Endodermal cell (in vitro differentiated cells): ENCODE data around the gene CUL7. TPM values are rescaled to one million over a fixed set of nuclear protein-coding genes. Genes with fewer than 3 reads are reported as not detected.

Source experiments
- DNase-seq: peaks from one replicate; pipeline ENCODE4 v3.0.0-alpha.2; 2017
- H3K27ac ChIP-seq: 2 replicates; pipeline ENCODE4 v1.5.1; 2013; ENCODE audit warnings: mild to moderate bottlenecking, low read depth, low read length, moderate library complexity
- H3K27me3 ChIP-seq: 2 replicates; pipeline ENCODE4 v1.6.1; 2013; ENCODE audit warnings: mild to moderate bottlenecking, low read length, moderate library complexity; ENCODE audit not compliant: insufficient read depth, control insufficient read depth, poor library complexity, severe bottlenecking
- H3K36me3 ChIP-seq: 2 replicates; pipeline ENCODE4 v1.7.0; 2013; ENCODE audit warnings: mild to moderate bottlenecking, low read length, moderate library complexity; ENCODE audit not compliant: control insufficient read depth, insufficient read depth
- H3K4me1 ChIP-seq: one replicate; pipeline ENCODE4 v1.7.0; 2013; ENCODE audit warnings: low read length; ENCODE audit not compliant: control insufficient read depth, insufficient read depth
- H3K4me3 ChIP-seq: 2 replicates; pipeline ENCODE4 v1.5.1; 2013; ENCODE audit warnings: mild to moderate bottlenecking, low read length, moderate library complexity
- H3K9ac ChIP-seq: 2 replicates; pipeline ENCODE4 v1.6.1; 2013; ENCODE audit warnings: mild to moderate bottlenecking, low read length, moderate library complexity; ENCODE audit not compliant: poor library complexity, severe bottlenecking; ENCODE audit errors: extremely low read depth
- H3K9me3 ChIP-seq: 2 replicates; pipeline ENCODE4 v1.6.1; 2013; ENCODE audit warnings: mild to moderate bottlenecking, low read length, moderate library complexity; ENCODE audit not compliant: control insufficient read depth
- H3K27ac Mint-ChIP-seq: 2 replicates; pipeline ENCODE4 v1.8.0; 2020; ENCODE audit warnings: mixed read lengths
- H3K27me3 Mint-ChIP-seq: 2 replicates; pipeline ENCODE4 v1.8.0; 2021; ENCODE audit warnings: mild to moderate bottlenecking, mixed read lengths; ENCODE audit not compliant: insufficient read depth
- H3K36me3 Mint-ChIP-seq: 2 replicates; pipeline ENCODE4 v1.8.0; 2020; ENCODE audit warnings: low read depth, mixed read lengths
- H3K4me1 Mint-ChIP-seq: 2 replicates; pipeline ENCODE4 v1.8.0; 2020; ENCODE audit warnings: mixed read lengths
- H3K4me3 Mint-ChIP-seq: 2 replicates; pipeline ENCODE4 v1.8.0; 2020; ENCODE audit warnings: mild to moderate bottlenecking, moderate library complexity, mixed read lengths
- H3K9me3 Mint-ChIP-seq: 2 replicates; pipeline ENCODE4 v1.8.0; 2020; ENCODE audit warnings: mild to moderate bottlenecking, mixed read lengths
- CTCF ChIP-seq: fragments of 200-600 bp; sonication (generic); conservative IDR thresholded peaks from 2 replicates; pipeline ENCODE4 v1.5.0; 2021; ENCODE audit warnings: antibody characterized with exemption, mild to moderate bottlenecking
- WGBS, 2 experiments: methylation state at CpG; one replicate each; pipeline versions ENCODE4 v1.1.5 to v1.1.7; 2013; ENCODE audit warnings: missing lambda C conversion rate in 2 of 2, mixed read lengths in 1 of 2; ENCODE audit not compliant: insufficient coverage in 1 of 2, insufficient read length in 1 of 2; 5-methylcytosine and 5-hydroxymethylcytosine counted together
- total RNA-seq, 2 donors: library from RNA; stranded (reverse); fragmentation: NEBNext Ultra II Directional in 1 of 2; extraction: Animal tissue kit (Norgen Biotek cat#: 25700) in 1 of 2; gene quantifications; 2 replicates in 1 of 2; 3 replicates in 1 of 2; pipeline ENCODE4 v1.2.1, GENCODE V29; 2021

CUL7 gene
- total RNA-seq, 2 donors from 2014 or later: 39.0 to 51.7 TPM

DNA sequence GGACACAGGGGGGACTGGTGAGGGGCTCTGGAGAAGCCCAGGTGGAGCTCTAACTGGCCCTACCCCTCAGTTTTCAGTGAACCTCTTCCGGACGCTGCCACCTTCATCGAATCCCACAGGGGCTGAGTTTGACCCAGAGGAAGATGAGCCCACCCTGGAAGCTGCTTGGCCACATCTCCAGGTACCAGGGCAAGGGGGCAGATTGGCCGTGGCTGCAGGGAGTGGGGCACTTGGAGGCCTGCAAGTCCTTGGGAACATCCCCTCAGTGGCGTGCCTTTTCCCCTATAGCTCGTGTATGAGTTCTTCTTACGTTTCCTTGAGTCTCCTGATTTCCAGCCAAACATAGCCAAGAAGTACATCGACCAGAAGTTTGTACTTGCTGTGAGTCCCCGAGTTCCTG is 46.5 kb downstream of the CUL7 start:
- no peaks in the 10 kb centered on the region for H3K4me1 Mint-ChIP-seq
- DNase-seq: no peak
- no peak overlapping the region for H3K4me3 ChIP-seq
- TF ChIP-seq CTCF: no peak
- no peaks in the 10 kb centered on the region for H3K9me3 ChIP-seq
- H3K9ac ChIP-seq: no peak overlapping the region
- H3K36me3 Mint-ChIP-seq: peaks cover 64% of the 10 kb centered on the region
- H3K9me3 Mint-ChIP-seq: no peaks in the 10 kb centered on the region
- WGBS, 2 experiments: 92 to 95% methylated on average over 8 to 9 of the region's 9 CpGs
- H3K27ac Mint-ChIP-seq: no peak overlapping the region
- H3K27me3 ChIP-seq: no peaks in the 10 kb centered on the region
- H3K27me3 Mint-ChIP-seq: no peaks in the 10 kb centered on the region
- no peak overlapping the region for H3K4me3 Mint-ChIP-seq
- peaks cover 3% of the 10 kb centered on the region for H3K4me1 ChIP-seq
- no peak overlapping the region for H3K27ac ChIP-seq
- peaks cover 62% of the 10 kb centered on the region for H3K36me3 ChIP-seq

- no peak overlapping the region for H3K4me3 ChIP-seq
- TF ChIP-seq CTCF: no peak
- H3K27me3 ChIP-seq: no peaks in the 10 kb centered on the region
- H3K27ac ChIP-seq: no peak overlapping the region
- H3K9ac ChIP-seq: no peak overlapping the region
- Mint-ChIP-seq H3K4me3 (no peak overlapping the region), H3K9me3 (no peaks in the 10 kb centered on the region), H3K27ac (no peak overlapping the region), H3K36me3 (peaks cover 59% of the 10 kb centered on the region), H3K27me3 (no peaks in the 10 kb centered on the region), H3K4me1 (no peaks in the 10 kb centered on the region)
- H3K4me1 ChIP-seq: no peaks in the 10 kb centered on the region
- H3K9me3 ChIP-seq: no peaks in the 10 kb centered on the region
- H3K36me3 ChIP-seq: peaks cover 53% of the 10 kb centered on the region
- DNase-seq: no peak
- 94% methylated on average over 11 of the region's 11 CpGs for WGBS, 2 experiments
These were observed 47.4 kb downstream of the CUL7 start for GRCh38 chr6:43006251-43006650.

GRCh38 chr6:43005844-43006243 is 47.8 kb downstream of the CUL7 start:
- Mint-ChIP-seq H3K36me3 (peaks cover 57% of the 10 kb centered on the region), H3K27ac (no peak overlapping the region), H3K9me3 (no peaks in the 10 kb centered on the region), H3K4me1 (no peaks in the 10 kb centered on the region), H3K27me3 (no peaks in the 10 kb centered on the region), H3K4me3 (no peak overlapping the region)
- no peaks in the 10 kb centered on the region for H3K9me3 ChIP-seq
- no peaks in the 10 kb centered on the region for H3K4me1 ChIP-seq
- WGBS, 2 experiments: 93 to 100% methylated on average over 2 to 5 of the region's 5 CpGs
- H3K27me3 ChIP-seq: no peaks in the 10 kb centered on the region
- no peak overlapping the region for H3K27ac ChIP-seq
- TF ChIP-seq CTCF: no peak
- peaks cover 49% of the 10 kb centered on the region for H3K36me3 ChIP-seq
- H3K4me3 ChIP-seq: no peak overlapping the region
- no peak for DNase-seq
- H3K9ac ChIP-seq: no peak overlapping the region
